ENCODE data around the gene ENPP3.

DNA sequence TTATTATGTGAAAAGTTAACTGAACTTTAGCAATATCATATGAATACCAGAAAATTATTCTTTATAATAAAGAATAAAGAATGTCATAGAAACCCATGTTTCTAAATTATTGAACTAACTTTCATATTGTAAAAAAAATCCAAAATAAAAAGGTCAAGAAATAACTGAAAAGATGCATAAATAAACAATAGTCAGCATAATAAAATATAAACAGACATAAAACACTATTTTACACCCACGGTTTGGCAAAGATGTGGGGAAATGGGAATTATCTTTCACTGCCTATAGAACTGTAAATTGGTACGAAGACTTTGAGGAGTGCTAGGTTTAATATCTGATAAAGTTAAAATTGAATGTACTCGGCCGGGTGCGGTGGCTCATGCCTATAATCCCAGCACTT lies 108.4 kb downstream of the ENPP3 start:
- TF ChIP-seq POLR2AphosphoS5 (IDR thresholded peaks at IDR 0.05; ENCODE audit: low read depth, low read length) (no peak), POLR2A (IDR thresholded peaks at IDR 0.05; ENCODE audit: low read depth, low read length) (no peak)
